ENCODE results near the gene SLC5A4.

DNA sequence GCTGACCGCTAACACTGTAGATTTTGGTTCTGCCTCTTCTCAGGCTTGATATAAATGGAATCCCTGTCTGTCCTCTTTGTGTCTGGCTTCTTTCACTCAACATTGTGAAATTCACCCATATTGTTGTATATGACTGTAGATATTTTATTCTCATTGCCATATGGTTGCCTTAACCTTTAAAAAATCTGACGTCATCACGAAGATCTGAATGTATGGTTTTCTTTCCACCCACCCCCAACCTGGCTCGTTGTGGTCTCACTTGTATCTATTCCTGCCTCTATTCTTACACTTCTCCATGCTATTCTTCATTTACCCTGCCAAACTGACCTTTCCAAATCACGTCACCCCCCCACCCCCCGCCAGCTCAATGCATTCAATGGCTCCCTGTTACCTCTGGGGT, 74.1 kb downstream of the SLC5A4 start:
- TF ChIP-seq EP300 (IDR thresholded peaks at IDR 0.05; ENCODE audit: borderline replicate concordance in 1 of 2, control insufficient read depth in 1 of 2, low read depth in 2 of 2, low read length in 2 of 2) (no peak), NFYA (IDR thresholded peaks at IDR 0.05; ENCODE audit: borderline replicate concordance, low read depth, low read length) (no peak), RAD21 (IDR thresholded peaks at IDR 0.05; ENCODE audit: insufficient read depth, low read depth, low read length) (no peak), POLR2A (IDR thresholded peaks at IDR 0.05; ENCODE audit: low read depth, low read length) (no peak), EZH2 (IDR thresholded peaks at IDR 0.05; ENCODE audit: borderline replicate concordance, control insufficient read depth, low read depth, low read length) (no peak), TBL1XR1 (IDR thresholded peaks at IDR 0.05; ENCODE audit: low read depth, low read length) (no peak)
- TF ChIP-seq, protein P1, sequence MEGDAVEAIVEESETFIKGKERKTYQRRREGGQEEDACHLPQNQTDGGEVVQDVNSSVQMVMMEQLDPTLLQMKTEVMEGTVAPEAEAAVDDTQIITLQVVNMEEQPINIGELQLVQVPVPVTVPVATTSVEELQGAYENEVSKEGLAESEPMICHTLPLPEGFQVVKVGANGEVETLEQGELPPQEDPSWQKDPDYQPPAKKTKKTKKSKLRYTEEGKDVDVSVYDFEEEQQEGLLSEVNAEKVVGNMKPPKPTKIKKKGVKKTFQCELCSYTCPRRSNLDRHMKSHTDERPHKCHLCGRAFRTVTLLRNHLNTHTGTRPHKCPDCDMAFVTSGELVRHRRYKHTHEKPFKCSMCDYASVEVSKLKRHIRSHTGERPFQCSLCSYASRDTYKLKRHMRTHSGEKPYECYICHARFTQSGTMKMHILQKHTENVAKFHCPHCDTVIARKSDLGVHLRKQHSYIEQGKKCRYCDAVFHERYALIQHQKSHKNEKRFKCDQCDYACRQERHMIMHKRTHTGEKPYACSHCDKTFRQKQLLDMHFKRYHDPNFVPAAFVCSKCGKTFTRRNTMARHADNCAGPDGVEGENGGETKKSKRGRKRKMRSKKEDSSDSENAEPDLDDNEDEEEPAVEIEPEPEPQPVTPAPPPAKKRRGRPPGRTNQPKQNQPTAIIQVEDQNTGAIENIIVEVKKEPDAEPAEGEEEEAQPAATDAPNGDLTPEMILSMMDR (IDR thresholded peaks at IDR 0.05 in 2 of 3, conservative IDR thresholded peaks at IDR 0.05 in 1 of 3; ENCODE audit: control insufficient read depth in 2 of 3, extremely low read depth in 1 of 3, insufficient read depth in 1 of 3, low read depth in 3 of 3, low read length in 3 of 3), result no peak
